Colonic mucosa (tissue), 4 donors: ENCODE results near the gene GNAZ. TPM values are rescaled to one million over a fixed set of nuclear protein-coding genes. Genes with fewer than 3 reads are reported as not detected.

Source experiments
- DNase-seq: peaks from one replicate; pipeline ENCODE4 v3.0.0-alpha.2; 2020
- H3K27ac ChIP-seq: fragments of 200-600 bp; one replicate; pipeline ENCODE4 v1.8.0; 2021
- H3K27me3 ChIP-seq: fragments of 200-600 bp; one replicate; pipeline ENCODE4 v1.8.0; 2021
- H3K36me3 ChIP-seq: fragments of 200-600 bp; one replicate; pipeline ENCODE4 v1.8.0; 2021
- H3K4me1 ChIP-seq: fragments of 200-600 bp; one replicate; pipeline ENCODE4 v1.8.0; 2021; ENCODE audit warnings: mild to moderate bottlenecking
- H3K4me3 ChIP-seq: fragments of 200-600 bp; one replicate; pipeline ENCODE4 v1.8.0; 2021
- H3K9ac ChIP-seq, 2 donors: one replicate each; pipeline ENCODE4 v1.7.0; 2013; ENCODE audit warnings: control low read depth in 2 of 2, low read depth in 2 of 2, low read length in 2 of 2
- H3K9me3 ChIP-seq: fragments of 200-600 bp; one replicate; pipeline ENCODE4 v1.8.0; 2021
- intact Hi-C: fragments of 100-400 bp; cut with DNase I; formaldehyde crosslinking; loops from one replicate; pipeline ENCODE4 v1.14.1; 2022
- total RNA-seq, 2 donors: library from RNA; stranded (reverse); fragmentation: NEBNext Ultra II Directional in 1 of 2; extraction: Animal tissue kit (Norgen Biotek cat#: 25700) in 1 of 2; gene quantifications; one replicate each; pipeline ENCODE4 v1.2.1, GENCODE V29; 2021
- TF ChIP-seq, protein P1 (sequence below): fragments of 200-600 bp; IDR thresholded peaks from one replicate; pipeline ENCODE4 v1.8.0; 2022; ENCODE audit warnings: antibody characterized with exemption, mild to moderate bottlenecking
- donor health status: healthy.
- donor health status: DM: no; HTN: no; CAD: no.
- donor health status: DM: no; HTN: no; CAD: no.

Gene GNAZ
- total RNA-seq, 2 donors from 2014 or later = 1.2 to 2.5 TPM

DNA sequence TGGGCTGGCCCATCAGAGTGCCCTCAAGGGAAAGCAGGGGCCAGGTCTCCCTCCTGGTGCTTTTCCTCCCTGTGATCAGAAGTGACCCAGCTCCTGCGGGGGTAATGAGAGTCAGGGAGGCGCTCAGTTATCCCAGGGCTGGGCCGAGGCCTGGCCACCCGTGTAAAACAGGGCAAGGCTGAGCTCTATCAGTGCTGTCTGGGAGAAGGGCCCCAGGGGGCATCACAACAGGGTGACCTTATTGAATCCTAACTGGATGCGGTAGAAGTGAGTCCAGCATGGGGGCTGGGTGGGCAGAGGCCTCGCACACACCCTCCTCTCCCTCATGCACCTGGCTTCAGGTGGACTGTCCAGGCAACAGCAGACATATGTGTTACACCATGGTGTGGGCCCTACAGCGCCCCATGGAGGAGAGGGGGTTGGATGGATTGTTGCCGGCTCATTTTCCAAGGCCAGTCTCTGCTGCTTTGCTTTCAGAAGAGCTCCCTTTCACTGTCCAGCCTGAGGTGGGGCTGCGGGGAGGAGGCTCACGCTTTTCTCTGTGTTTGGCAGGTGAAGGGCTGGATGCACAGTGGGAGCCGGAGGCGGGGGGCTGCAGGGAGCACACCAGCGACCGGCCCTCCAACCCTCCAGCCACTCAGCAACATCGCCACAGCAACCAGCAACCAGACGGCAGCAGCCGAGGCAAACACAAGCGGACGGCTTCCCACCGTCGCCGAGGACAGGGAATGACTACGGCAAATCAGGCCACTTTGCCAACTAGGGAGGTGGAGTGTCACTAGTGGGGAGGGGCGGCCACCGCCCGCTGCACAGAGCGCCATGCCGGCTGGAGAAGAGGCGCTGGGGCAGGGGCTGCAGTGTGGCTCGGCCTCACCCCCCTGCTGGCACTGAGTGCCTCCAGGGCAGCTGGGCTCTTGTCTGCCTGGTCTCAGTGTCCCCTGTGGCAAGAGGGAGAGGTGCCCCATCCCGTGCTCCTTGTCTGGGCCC is 24.7 kb downstream of the GNAZ start:
- intact Hi-C loops = no loop called here
- no peak for DNase-seq

DNA sequence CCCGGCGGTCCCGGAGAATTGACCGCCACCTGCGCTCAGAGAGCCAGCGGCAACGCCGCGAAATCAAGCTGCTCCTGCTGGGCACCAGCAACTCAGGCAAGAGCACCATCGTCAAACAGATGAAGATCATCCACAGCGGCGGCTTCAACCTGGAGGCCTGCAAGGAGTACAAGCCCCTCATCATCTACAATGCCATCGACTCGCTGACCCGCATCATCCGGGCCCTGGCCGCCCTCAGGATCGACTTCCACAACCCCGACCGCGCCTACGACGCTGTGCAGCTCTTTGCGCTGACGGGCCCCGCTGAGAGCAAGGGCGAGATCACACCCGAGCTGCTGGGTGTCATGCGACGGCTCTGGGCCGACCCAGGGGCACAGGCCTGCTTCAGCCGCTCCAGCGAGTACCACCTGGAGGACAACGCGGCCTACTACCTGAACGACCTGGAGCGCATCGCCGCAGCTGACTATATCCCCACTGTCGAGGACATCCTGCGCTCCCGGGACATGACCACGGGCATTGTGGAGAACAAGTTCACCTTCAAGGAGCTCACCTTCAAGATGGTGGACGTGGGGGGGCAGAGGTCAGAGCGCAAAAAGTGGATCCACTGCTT is 25.5 kb downstream of the GNAZ start:
- Histone ChIP-seq H3K4me3 (no peak overlapping the region), H3K36me3 (no peaks in the 10 kb centered on the region), H3K27me3 (no peaks in the 10 kb centered on the region), H3K9ac (no peak overlapping the region), H3K27ac (no peak overlapping the region), H3K4me1 (no peaks in the 10 kb centered on the region), H3K9me3 (no peaks in the 10 kb centered on the region)
- TF ChIP-seq, protein P1, sequence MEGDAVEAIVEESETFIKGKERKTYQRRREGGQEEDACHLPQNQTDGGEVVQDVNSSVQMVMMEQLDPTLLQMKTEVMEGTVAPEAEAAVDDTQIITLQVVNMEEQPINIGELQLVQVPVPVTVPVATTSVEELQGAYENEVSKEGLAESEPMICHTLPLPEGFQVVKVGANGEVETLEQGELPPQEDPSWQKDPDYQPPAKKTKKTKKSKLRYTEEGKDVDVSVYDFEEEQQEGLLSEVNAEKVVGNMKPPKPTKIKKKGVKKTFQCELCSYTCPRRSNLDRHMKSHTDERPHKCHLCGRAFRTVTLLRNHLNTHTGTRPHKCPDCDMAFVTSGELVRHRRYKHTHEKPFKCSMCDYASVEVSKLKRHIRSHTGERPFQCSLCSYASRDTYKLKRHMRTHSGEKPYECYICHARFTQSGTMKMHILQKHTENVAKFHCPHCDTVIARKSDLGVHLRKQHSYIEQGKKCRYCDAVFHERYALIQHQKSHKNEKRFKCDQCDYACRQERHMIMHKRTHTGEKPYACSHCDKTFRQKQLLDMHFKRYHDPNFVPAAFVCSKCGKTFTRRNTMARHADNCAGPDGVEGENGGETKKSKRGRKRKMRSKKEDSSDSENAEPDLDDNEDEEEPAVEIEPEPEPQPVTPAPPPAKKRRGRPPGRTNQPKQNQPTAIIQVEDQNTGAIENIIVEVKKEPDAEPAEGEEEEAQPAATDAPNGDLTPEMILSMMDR = no peak
- DNase-seq = no peak
- intact Hi-C loops = no loop called here

More for the DNA sequence above, 24.7 kb downstream of the GNAZ start:
- no peaks in the 10 kb centered on the region for H3K9me3 ChIP-seq
- no peaks in the 10 kb centered on the region for H3K4me1 ChIP-seq
- H3K9ac ChIP-seq = no peak overlapping the region
- H3K27ac ChIP-seq = no peak overlapping the region
- H3K27me3 ChIP-seq = no peaks in the 10 kb centered on the region
- no peaks in the 10 kb centered on the region for H3K36me3 ChIP-seq
- TF ChIP-seq, protein P1 = no peak
- H3K4me3 ChIP-seq = no peak overlapping the region

DNA sequence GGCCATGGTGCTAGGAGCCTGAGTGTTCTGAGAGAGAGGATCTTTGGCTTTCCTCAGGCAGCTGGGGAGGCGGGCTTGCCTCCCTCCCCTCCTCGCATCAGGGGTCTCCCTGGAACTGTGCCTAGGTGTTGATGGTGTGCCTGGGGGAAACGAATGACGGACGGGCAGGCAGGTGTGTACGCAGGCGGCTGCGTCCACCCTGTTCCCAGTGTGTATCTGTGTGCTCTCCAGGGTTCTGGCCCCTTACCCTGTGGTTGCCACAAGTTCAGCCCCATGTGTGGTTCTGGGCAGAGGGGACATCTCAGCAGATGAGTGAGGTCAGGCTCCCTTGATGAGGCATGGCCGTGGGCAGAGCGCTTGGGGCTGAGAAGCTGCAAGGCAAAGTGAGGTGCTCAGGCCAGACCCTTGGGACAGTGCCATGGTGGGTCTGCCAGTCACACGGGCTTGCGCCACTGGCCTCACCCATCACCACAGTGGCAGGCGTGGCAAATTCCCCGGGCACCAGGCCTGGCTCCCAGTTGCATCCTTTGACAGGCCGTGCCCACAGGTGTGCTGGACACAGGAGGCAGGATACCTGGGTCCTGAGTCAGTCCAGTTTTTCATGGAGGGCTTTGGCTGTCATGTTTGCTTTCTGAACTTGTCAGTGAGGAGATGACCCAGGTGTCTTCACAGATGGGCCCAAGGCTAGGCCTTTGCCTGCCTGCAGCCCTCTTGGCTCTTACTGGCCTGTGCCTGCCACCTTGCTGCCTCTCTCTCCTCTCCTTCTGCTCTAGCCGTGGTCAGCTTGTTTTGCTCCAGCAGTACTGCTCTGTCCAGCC is 27.3 kb downstream of the GNAZ start:
- no peak for DNase-seq
- H3K9ac ChIP-seq = no peak overlapping the region
- intact Hi-C loops = no loop called here

DNA sequence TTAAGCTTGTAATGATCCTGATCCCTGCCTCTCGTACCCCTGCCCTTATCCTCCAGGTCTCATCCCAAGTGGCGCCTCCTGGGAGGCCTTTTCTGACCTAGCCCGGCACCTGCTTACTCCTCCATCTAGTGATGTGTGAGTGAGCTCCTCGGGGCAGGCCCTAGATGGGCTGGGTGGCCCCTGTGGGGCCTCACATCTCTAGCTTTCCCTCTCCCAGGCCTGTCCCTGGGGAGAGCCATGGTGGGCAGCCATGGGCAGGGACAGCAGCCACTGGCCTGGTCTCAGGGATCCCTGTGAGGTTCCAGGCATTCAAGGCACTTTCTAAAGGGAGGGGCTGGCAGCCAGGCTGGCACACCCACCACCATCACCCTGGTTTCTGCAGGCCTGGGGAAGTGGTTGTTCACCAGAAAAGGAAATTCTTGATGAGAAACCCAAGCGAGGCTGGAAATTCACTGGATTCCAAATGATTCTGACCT is 27.9 kb downstream of the GNAZ start:
- H3K4me1 ChIP-seq = no peaks in the 10 kb centered on the region
- no peak overlapping the region for H3K4me3 ChIP-seq
- TF ChIP-seq, protein P1 = no peak
- no peaks in the 10 kb centered on the region for H3K27me3 ChIP-seq
- intact Hi-C loops = no loop called here
- no peak for DNase-seq
- H3K27ac ChIP-seq = no peak overlapping the region
- H3K9me3 ChIP-seq = no peaks in the 10 kb centered on the region
- H3K36me3 ChIP-seq = no peaks in the 10 kb centered on the region
- H3K9ac ChIP-seq = no peak overlapping the region

More for the DNA sequence above, 27.3 kb downstream of the GNAZ start:
- no peaks in the 10 kb centered on the region for H3K9me3 ChIP-seq
- H3K36me3 ChIP-seq = no peaks in the 10 kb centered on the region
- no peaks in the 10 kb centered on the region for H3K27me3 ChIP-seq
- H3K4me3 ChIP-seq = no peak overlapping the region
- TF ChIP-seq, protein P1 = no peak
- H3K27ac ChIP-seq = no peak overlapping the region
- H3K4me1 ChIP-seq = no peaks in the 10 kb centered on the region
